ENCODE results near the gene RSU1.

RSU1 gene

GRCh38 chr10:16656895-16657294, 160.3 kb downstream of the RSU1 start:
- DNase-seq = no peak

GRCh38 chr10:16653224-16653623, 164.0 kb downstream of the RSU1 start:
- no peak for DNase-seq

GRCh38 chr10:16652154-16652553, 165.1 kb downstream of the RSU1 start:
- no peak for DNase-seq

GRCh38 chr10:16649757-16650156, 167.5 kb downstream of the RSU1 start:
- DNase-seq = no peak

GRCh38 chr10:16648366-16648765, 168.9 kb downstream of the RSU1 start:
- no peak for DNase-seq

GRCh38 chr10:16646181-16647059, 170.8 kb downstream of the RSU1 start:
- DNase-seq = no peak

- no peak for DNase-seq
Observed at GRCh38 chr10:16644146-16644545, 173.1 kb downstream of the RSU1 start.

- DNase-seq = no peak
Observed at GRCh38 chr10:16643502-16643901, 173.7 kb downstream of the RSU1 start.

GRCh38 chr10:16640153-16640552, 177.1 kb downstream of the RSU1 start:
- DNase-seq = no peak

GRCh38 chr10:16639471-16639870, 177.8 kb downstream of the RSU1 start:
- no peak for DNase-seq

GRCh38 chr10:16632996-16633395, 184.2 kb downstream of the RSU1 start:
- DNase-seq = no peak

GRCh38 chr10:16626697-16627096, 190.5 kb downstream of the RSU1 start:
- DNase-seq = no peak

- no peak for DNase-seq
Observed at GRCh38 chr10:16612981-16613355, 204.3 kb downstream of the RSU1 start.

GRCh38 chr10:16612115-16612980, 204.9 kb downstream of the RSU1 start:
- DNase-seq = no peak

- no peak for DNase-seq
Observed at GRCh38 chr10:16611037-16611436, 206.2 kb downstream of the RSU1 start.

- DNase-seq = no peak
Observed at GRCh38 chr10:16609211-16609610, 208.0 kb downstream of the RSU1 start.

- no peak for DNase-seq
Observed at GRCh38 chr10:16606923-16607322, 210.3 kb downstream of the RSU1 start.

- no peak for DNase-seq
Observed at GRCh38 chr10:16606421-16606820, 210.8 kb downstream of the RSU1 start.

GRCh38 chr10:16603308-16603707, 213.9 kb downstream of the RSU1 start:
- no peak for DNase-seq

- DNase-seq = no peak
Observed at GRCh38 chr10:16602104-16602775, 215.0 kb downstream of the RSU1 start.

GRCh38 chr10:16599662-16600061, 217.6 kb downstream of the RSU1 start:
- no peak for DNase-seq

- DNase-seq = no peak
Observed at GRCh38 chr10:16597656-16598055, 219.6 kb downstream of the RSU1 start.

GRCh38 chr10:16592378-16592777, 224.8 kb downstream of the RSU1 start:
- DNase-seq = no peak

All from NCI-H1436 treated with DMSO at 0.1 percent for 48 hours (cell line).